HUDEP-2 (cell line): Measurements from ENCODE around the gene ABLIM2.

Experiments
- DNase-seq, 76 experiments: peaks; one replicate each; lab custom pipeline; 2025; ENCODE audit not compliant: unreplicated experiment in 76 of 76; lab: John Stamatoyannopoulos, UW

The ABLIM2 gene

DNA sequence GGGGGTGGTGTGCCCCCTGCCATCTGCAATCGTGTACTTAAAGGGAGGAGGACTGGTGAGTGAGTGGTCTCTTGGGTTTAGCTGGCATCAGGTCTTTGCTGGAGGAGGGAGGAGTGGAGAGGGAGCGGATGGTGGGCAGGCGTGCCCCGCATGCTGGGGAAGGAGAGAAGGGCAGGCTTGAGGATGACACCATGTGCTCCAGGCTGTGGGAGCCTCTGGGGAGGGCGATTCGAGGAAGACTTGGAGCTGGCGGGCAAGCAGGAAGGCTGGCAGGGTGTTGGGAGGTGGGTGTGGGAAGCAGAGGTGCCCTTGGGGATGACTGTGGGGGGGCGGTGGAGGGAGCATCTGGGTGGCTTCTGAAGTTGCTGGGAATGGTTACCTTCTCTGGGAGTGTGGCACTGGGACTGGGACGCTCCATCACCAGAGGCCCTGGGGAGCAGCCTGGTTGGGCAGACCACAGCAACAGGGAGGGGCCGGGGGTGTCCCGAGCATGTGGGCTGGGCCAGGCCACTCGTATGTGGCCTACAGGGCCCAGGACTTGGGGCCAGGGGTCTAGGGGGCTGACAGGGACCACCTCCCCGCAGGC, 188.2 kb downstream of the ABLIM2 start:
- DNase-seq = no peak

DNA sequence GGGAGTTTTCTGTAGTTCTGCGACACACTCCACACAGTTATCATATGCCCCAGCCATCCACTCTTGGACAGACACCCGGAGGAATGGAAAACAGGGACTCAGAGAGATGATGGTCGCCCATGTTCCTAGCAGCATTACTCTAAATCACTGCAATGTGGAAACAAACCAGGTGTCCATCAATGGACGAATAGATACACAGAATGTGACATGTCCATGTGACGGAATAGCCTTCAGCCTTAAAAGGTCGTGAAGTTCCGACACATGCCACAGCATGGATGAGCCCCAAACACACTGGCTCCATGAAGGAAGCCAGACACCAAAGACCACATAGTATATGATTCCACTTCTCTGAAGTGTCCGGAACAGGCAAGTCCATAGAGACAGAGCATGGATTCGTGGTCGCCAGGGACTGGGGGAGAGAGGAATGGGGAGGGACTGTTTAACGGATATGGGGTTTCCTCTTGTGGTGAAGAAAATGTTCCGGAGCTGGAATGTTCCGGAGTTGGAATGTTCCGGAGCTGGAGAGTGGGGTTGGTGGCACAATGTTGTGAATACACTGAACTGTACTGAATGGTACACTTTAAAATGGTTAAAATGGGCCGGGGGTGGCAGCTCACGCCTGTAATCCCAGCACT, 190.2 kb downstream of the ABLIM2 start:
- no peak for DNase-seq

DNA sequence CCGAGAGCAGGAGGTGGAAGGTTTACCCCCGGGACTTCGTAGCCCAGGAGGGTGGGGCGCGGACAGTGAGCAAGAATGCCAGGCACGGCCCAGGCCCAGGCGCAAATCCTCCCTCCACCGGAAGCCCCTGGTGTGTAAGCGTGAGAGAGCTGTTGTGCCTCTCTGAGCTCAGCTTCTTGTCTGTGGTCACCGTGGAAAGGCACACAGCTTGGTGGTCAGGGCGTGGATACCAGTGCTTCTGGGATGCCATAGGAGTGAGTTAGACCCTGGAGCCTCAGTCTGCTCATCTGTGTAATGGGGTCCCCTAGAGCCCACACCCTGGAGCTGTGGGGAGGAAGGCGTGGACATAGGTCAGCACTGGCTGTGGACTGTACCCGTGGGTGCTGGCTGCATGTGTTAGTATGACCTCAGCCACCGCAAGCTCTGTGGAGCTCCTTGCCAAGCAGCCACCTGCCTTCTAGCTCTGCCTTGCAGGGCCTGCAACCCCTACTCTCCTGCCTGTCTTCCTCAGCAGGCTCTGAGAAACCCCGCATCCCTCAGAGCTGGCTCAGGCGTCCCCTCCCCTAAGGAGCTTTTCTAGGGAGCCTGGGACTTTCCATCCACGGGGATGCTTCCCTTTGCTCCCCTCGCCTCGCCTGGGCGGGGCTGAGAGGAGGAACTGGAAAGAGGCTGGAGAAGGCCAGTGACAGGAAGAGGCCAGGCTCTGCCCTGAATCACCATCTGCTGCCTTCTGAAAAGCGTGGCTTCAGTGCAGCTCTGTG, 190.9 kb downstream of the ABLIM2 start:
- DNase-seq = no peak

DNA sequence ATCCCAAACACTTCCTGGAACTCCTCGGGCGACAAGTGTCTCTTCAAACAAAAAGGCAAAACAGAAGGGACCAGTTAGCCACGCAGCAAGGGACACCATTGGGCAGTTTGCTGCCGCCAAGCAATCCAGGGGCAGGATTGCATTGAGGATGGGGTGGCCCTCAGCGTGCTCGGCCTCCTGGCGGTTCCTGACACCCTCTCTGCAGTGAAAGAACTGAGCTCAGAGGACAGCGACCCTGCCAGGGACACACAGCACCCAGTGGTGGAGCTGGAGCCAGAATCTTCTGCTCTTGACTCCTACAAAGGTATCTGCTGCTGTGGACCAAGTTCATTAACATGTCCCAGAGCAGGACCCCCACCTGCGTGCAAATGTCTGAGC, 191.6 kb downstream of the ABLIM2 start:
- DNase-seq = no peak

DNA sequence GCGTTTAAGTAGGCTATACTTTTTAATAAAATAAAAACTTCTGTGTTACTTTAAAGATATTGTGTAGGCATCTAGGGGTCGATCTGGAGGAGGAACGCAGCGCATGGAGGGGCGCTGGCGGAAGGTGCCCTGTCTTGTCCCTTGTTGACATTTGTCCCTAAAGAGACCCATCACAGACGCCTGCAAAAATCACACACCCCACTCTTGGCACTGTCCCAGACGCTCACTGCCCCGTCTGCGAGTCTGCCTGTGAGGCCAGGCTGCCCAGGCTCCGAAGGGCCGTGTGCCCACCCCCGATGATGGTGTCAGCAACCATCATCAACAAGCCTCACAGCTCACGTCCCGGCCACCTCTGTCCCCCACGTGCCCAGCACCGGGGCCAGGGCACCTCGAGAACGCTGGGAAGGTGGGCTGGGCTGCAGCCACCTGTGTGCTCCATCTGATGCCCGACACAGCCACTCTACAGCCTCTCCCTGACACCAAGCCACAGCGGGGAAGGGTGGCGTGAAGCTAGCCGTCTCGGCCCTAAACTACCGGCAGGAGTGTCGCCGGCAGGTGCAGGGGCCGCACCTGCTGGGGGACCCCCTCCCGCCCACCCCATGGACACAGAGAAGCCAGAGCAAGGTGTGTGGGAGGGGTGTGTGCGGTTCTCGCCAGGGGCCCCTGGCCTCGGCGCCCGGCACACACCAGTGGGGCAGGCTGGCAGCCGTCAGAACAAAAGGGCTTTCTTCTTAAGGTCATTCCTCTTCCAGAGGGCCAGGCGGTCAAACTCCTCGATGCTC, 192.1 kb downstream of the ABLIM2 start:
- DNase-seq = no peak

DNA sequence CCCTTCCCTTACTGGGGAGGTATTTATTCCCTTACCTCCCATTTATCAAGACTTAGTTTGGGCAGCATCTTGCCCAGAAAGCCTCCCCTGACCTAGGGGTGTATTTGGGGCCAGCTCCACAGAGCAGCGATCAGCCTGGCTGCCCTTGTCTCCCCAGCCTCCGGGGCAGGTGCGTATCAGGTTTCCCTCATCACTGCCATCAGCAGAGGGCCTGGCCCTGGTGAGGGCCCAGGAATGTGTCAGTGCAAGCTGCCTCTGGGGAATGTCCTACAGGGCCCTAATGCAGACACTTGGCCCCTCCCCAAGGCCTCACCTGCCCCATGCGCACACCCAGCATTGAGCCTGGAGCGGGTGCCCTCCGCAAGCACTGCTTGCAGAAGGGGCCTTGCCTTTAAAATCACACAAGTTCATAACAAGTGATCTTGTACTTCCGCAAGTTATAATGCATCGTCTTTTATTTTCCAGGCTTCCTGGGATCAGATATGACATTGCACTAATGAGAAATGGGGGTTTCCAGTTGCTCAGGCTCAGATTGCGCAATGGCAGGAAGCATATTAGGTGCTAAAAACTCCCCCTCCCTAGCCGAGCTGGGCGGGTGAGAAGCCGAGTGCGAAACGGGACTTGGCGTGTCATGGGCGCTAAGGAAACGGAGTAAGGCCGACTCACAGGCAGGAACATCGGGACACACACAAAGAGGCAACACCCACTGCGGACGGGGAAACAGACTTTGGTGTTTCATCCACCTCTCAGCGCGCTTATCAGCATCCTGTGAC, 193.5 kb downstream of the ABLIM2 start:
- DNase-seq = no peak

DNA sequence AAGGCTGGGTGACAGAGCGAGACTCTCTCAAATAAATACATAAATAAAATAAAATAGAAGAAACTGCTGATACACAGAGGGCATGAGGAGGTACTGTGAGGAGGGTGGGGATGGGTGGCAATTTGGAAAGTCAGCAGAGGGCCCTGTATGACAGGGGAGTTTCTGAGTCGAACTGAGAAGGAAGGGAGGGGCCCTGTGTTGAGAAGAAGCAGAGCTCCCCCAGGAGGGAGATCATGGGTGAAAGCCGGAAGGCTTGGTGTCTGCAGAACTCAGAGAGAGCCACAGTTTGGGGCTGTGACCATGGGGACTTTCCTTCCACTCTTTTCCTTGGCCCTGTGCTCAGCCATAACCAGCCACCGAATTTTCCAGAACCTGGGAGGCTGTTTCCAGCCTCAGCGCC, 194.2 kb downstream of the ABLIM2 start:
- no peak for DNase-seq

DNA sequence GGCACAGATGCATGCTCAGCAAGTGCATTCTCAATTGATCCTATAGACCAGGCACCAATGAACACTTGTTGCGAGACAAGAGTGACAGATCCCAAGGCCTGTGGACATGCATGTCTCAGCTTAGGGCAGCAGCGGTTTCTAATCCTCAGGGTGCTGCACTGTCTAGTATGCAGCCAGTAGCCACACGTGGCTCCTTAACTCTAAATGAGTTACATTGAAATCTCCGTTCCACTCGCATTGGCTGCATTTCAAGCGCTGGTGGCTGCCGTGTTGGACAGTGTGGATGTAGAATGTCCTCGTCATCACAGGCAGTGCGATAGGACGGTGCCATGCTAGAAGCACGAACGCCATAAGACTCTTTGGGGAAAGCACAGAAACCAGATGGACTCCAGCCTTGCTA, 194.9 kb downstream of the ABLIM2 start:
- no peak for DNase-seq

DNA sequence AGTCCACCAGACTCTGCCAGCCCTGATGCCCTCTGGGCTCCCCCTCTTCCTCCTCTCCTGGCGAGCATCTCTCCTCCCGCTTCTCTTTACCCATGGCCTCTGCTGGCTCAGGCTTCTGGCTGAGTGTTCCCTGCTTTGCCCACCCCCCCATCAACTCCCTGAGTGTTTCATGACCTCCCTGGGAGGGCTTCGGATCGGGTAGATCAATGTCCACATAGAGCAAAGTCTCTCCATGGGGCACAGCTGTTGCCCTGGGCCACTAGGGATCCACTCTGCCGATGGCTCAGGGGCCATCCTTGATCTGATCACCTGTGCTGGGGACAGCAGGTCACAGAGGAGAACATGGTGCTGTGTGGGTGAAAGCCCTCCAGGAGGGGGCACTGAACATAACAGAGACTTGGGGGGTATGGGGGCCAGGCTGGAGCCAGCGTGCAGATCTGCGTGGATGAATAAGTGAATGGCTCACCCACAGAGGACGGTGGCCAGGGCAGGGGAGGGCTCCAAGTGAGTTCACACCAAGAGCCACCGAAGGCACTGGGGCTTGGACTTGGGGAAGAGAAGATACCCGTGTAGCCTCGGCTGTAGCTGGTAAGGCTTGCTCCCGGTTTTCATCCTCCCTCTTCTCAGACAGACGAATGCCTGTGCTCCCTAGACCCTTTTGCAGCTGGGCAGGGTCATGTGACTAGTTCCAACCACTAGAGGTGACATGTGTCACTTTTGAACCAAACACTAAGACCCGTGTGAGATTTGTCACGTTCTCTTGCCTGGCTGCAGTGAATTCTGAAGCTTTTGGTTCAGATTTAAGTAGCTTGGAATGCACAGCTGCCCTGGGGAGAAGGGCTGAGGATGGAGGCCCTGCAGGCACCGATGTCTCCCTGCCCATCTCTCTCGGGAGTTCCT, 195.8 kb downstream of the ABLIM2 start:
- DNase-seq = no peak

DNA sequence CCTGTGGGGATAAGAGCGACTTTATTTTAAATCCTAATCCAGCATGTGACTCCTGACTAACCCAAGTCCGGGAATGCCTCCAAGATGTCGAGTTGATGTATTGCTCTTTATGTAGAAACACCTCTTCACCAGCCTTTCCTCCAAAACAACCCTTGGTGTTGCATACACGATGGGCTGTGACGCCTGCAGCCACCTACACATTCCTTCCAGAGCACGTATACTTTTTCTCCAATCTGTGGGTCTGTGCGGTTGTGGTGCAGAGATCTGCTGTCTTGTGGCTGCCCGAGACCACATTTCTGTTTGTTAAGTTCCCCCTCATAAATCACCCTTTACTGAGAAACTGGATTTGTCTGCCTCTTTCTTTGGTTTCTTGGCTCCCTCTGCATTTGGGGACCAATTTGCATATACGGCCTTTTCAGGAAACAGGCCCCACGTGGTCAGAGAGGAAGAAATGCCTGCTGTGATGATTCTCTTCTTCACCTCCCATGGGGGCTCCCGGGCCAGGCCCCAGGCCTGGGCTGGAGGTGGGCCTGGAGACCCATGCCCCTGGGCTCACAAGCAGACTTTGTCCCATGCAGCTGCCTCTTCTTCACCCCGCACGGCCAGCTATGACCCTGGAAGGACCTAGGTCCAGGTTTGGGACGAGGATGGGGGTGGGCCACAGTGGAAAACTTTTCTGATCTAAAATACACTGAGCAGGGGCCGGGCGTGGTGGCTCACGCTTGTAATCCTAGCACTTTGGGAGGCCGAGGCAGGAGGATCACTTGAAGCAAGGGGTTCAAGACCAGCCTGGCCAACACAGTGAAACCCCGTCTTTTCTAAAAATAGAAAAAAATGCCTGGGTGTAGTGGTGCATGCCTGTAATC, 197.6 kb downstream of the ABLIM2 start:
- no peak for DNase-seq

DNA sequence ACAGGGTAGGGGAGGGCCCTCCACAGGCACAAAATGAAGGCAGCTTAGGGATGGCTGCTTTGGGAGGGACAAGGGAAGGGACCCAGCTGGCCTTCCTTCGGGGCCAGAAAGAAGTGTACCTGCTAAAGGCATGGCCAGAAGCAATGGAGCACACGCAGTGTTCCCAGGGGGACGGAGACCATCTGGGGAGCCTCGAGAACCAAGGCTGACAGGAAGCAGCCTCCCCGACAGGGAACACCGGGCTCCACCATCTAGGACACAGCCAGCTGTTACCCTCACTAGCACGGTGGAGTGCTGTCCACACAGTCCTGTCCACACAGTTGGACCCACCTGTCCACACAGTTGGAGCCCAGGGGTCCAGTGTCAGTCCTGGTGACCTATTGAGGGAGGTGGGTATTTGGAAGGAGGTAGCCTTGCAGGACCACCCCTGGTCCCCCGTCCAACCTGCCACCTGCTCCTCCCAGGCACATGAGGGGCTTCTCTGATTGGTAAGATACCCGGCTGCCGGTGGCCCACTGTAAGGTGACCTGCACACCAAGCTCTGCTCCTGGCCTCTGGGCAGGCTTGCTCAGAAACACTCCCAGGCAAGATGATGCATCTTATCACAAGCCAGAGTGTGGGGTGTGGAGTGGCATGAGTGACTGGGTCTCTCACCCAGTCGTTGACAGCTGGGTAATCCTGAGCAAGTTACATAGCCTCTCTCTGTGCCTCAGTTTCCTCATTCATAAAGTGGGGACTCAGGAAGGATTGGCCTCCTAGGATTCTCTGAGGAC, 198.4 kb downstream of the ABLIM2 start:
- no peak for DNase-seq

DNA sequence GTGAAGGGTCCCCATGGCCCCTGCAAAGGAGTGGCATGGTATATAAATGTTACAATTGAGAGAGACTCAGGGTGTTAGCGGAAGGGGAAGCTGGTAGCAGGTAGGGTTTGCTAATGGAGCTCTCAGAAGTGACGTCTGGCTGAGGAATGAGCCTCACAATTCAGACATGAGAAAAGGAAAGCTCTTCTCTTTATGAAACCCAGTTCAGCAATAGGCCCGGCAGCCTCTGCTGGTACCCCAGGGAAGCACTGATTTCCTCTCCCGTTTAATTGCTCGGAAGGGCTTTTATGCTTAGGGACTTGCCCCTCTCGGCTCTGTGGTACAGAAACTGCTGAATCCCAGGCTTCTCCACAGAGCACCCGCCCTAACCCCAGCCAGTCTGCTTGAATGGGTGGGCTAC, 199.5 kb downstream of the ABLIM2 start:
- DNase-seq = no peak

DNA sequence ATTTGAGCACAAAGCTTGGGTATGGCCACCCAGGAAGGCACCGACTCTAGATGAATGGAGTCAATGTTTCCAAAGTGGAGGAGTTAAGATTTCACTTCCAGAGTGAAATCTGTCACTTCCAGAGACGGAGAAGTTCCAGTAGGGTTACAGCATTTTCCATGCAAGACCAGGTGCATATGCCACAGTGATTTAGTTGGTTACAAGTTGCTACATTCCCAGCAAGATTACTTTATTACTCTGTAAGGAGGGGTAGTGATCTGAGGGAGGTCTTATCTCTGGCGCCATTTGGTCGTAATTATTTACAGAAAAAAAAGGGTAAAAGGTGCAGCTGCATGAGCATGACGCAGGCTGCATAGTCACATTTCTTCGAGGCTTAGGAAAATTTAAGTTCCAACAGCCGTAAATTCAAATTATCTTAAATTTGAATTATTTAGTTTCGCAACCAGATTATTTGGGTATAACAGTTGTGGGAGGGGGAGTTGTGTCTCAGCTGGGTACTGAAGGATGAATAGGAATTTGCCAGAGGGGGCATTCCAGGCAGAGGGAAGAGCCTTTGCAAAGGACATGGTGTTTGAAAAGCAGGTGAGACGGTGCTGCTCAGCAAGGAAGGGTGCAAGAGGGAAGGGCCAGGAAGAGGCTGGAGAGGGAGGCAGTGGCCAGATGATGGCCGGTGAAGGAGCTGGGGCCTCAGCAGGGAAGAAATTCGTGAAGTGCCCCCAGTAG, 201.5 kb downstream of the ABLIM2 start:
- no peak for DNase-seq

DNA sequence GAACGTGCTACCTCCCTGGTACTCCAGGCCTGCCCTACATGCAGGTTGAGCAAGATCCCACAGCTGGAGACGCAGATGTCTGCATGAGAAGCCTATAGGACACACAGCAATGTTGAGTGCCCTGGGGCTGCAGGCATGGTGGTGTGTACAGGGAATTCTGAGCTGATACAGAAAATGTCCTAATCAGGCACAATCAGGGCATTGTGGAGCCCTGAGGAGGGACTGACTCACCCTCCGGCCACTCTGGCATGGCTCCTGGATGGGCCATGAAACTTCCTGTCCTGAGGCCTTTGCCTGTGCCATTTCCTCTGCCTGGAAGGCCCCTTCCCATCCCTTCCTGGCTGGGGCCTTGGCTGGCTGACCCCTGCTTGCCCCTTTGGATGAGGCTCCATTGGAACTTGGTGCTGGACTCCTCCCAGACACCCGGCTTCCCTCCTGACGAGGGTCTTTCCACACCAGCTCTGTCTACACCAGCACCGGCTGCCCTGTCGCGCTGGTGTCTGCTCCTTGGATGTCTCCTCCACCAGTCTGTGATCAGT, 202.3 kb downstream of the ABLIM2 start:
- DNase-seq = no peak

DNA sequence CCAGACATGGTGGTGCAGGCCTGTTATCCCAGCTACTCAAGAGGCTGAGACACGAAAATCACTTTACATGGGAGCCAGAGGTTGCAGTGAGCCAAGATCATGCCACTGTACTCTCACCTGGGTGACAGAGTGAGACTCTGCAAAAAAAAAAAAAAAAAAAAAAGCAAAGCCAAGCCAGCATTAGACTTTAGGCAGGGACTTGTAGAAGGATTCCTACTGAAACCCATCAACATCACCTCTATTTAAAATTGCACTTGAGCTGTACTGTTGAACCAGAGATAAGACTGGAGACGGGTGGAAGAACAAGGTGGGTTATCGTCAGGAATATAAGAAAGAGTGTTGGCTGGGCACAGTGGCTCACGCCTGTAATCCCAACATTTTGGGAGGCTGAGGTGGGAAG, 203.2 kb downstream of the ABLIM2 start:
- DNase-seq = no peak

DNA sequence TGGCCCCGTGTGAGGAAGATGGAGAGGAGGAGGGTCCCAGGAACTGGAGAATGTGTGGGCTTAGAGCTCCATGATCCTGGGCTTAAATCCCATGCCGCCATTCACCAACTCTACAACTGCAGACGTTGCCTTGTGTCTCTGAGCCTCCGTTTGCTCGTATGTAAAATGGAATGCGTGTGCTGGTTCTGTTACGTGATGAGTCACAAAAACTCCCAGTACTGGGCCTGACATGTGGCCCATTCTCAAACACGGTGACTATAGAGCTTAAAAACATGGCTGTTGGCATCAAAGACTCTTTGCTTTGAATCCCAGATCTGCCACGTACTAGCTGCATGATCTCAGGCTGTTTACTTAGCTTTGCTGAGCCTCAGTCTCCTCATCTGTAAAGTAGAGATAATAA, 206.0 kb downstream of the ABLIM2 start:
- no peak for DNase-seq
